Nephron (organoid): ENCODE measurements around the gene MAPK10.
A peak's percentile ranks its signal among the peaks of the same experiment; 100 is the strongest.

Source experiments
- H3K27ac Mint-ChIP-seq, 3 experiments: 2 replicates each; pipeline ENCODE4 v1.8.0; 2020; ENCODE audit warnings: mixed read lengths in 3 of 3, mild to moderate bottlenecking in 2 of 3, moderate library complexity in 1 of 3
- H3K27me3 Mint-ChIP-seq: 2 replicates; pipeline ENCODE4 v1.8.0; 2021; ENCODE audit warnings: low read depth, mild to moderate bottlenecking, moderate library complexity, mixed read lengths
- H3K36me3 Mint-ChIP-seq: 2 replicates; pipeline ENCODE4 v1.8.0; 2020; ENCODE audit warnings: low read depth, mixed read lengths
- H3K4me1 Mint-ChIP-seq: 2 replicates; pipeline ENCODE4 v1.8.0; 2020; ENCODE audit warnings: mixed read lengths
- H3K4me3 Mint-ChIP-seq, 3 experiments: 2 replicates each; pipeline ENCODE4 v1.8.0; 2020; ENCODE audit warnings: mild to moderate bottlenecking in 3 of 3, mixed read lengths in 3 of 3, moderate library complexity in 2 of 3
- H3K9me3 Mint-ChIP-seq: 2 replicates; pipeline ENCODE4 v1.8.0; 2020; ENCODE audit warnings: mixed read lengths
- TF ChIP-seq, protein P1 (sequence below), 3 experiments: fragments of 200-600 bp; sonication (generic); IDR thresholded peaks; one replicate each; pipeline ENCODE4 v1.5.0; 2021; ENCODE audit warnings: antibody characterized with exemption in 3 of 3; ENCODE audit not compliant: unreplicated experiment in 3 of 3

Gene MAPK10

DNA sequence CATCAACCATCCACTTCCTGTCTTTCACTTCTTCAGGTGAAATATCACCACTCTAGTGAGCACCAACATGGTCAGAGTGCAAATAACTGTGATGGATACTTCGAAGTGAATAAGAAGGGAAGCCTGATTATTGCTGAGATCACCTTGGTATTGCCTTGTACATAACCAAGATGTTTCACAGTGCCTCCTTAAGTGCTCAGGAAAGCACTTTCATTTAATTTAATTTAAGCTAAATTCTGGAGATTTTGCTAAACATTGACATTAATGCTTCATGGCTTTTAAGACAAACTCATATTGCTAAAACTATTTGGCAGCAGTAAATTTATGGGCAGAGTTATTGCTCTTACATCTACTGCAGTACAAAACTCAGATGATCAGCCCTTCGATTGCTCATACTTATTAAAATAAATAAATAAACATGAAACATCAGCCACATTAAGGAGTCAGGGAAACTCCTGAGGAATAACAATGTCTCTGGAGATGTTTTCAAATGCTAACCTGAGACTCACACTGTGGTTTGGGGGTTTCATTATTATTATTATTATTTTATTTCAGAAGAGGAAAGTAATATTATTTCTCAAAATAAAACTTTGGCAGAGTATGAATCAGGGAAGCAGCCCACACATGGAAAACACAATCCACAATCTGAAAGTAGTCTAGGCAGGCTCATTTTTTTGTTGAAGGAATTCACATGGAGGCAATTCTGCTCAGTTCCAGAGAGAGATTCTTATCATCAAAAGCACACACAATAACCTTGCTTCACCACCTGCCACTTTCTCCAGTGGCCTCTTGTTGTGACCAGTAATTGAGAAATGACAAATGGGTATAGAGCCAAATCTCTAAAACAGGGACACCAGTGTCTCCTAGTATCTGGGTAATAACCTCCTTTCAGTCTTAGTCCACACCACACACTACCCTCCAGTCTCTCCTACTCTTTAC is 344.2 kb downstream of the MAPK10 start:
- Mint-ChIP-seq H3K27me3 (no peaks in the 10 kb centered on the region), H3K27ac (peak overlapping the region in 1 of 3 experiments; percentile 27), H3K4me3 (no peak overlapping the region), H3K36me3 (peaks cover 3% of the 10 kb centered on the region), H3K9me3 (no peaks in the 10 kb centered on the region), H3K4me1 (peaks cover 31% of the 10 kb centered on the region)
- TF ChIP-seq, protein P1, sequence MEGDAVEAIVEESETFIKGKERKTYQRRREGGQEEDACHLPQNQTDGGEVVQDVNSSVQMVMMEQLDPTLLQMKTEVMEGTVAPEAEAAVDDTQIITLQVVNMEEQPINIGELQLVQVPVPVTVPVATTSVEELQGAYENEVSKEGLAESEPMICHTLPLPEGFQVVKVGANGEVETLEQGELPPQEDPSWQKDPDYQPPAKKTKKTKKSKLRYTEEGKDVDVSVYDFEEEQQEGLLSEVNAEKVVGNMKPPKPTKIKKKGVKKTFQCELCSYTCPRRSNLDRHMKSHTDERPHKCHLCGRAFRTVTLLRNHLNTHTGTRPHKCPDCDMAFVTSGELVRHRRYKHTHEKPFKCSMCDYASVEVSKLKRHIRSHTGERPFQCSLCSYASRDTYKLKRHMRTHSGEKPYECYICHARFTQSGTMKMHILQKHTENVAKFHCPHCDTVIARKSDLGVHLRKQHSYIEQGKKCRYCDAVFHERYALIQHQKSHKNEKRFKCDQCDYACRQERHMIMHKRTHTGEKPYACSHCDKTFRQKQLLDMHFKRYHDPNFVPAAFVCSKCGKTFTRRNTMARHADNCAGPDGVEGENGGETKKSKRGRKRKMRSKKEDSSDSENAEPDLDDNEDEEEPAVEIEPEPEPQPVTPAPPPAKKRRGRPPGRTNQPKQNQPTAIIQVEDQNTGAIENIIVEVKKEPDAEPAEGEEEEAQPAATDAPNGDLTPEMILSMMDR (IDR thresholded peaks at IDR 0.05; ENCODE audit: unreplicated experiment in 3 of 3) = no peak

DNA sequence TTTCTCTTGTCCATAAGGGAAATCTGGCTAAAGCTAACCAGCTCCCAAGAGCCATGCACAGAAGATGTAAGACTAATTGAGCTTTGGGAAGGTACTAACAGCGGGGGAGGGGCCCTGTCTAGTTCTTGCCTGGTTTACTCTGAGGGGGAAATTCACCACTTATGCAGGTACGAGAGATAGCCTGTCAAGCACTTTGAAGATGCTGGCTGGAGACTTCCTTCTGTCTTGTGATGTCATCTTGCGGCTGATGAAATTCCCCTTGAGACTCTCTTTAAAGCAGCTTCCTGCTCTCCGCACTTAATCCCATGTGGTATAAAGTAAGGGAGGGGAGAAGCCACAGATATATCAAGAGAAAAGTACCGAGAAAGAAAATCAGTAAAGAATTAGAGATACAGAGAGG is 345.3 kb downstream of the MAPK10 start:
- Mint-ChIP-seq H3K4me1 (peaks cover 33% of the 10 kb centered on the region), H3K4me3 (no peak overlapping the region), H3K9me3 (no peaks in the 10 kb centered on the region), H3K36me3 (no peaks in the 10 kb centered on the region), H3K27me3 (no peaks in the 10 kb centered on the region), H3K27ac (peak overlapping the region in 2 of 3 experiments; percentile 27 to 69)
- TF ChIP-seq, protein P1 (IDR thresholded peaks at IDR 0.05; ENCODE audit: unreplicated experiment in 3 of 3) = no peak

DNA sequence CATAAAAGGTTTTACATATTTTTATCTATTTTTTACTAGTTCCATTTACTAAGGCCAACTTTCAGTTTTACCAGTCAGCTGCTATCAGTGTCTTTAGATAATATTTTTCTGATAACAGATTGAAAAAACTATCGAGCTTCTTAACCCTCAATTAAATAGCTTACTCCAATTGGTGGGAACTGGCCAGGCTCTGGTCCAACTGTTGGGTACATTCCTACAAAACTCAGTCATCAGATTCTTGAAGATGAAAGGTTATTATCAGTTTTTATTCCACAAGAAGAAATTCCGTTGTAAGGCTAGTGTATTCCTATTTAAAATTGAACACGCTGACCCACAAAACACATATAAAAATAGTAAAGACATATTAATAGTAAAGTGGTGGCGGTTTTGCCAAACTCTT is 346.2 kb downstream of the MAPK10 start:
- H3K4me3 Mint-ChIP-seq = no peak overlapping the region
- H3K4me1 Mint-ChIP-seq = peaks cover 33% of the 10 kb centered on the region
- H3K27me3 Mint-ChIP-seq = no peaks in the 10 kb centered on the region
- H3K27ac Mint-ChIP-seq = peak overlapping the region in 1 of 3 experiments; percentile 4
- no peaks in the 10 kb centered on the region for H3K36me3 Mint-ChIP-seq
- TF ChIP-seq, protein P1 (IDR thresholded peaks at IDR 0.05; ENCODE audit: unreplicated experiment in 3 of 3) = no peak
- no peaks in the 10 kb centered on the region for H3K9me3 Mint-ChIP-seq

DNA sequence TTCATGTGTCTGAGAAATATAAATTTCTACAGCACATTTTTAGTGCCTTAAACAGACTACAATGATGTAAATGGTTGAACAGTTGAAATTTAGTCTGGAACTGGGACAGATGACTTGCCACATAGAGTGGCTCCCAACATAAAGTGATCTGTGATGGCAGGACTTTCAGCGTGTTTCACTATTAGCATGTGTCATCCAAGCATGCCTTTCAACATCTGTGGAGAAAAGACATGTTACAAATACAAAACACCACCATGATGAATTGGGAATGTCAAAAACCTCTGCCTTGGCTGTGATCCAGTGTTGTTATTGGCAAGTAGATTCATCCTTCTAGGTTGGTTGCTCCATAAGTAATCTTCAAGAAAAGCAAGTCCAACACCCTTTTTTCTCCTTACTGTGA is 348.7 kb downstream of the MAPK10 start:
- H3K27ac Mint-ChIP-seq = peak overlapping the region; percentile 26 to 48 (median 39)
- TF ChIP-seq, protein P1 (IDR thresholded peaks at IDR 0.05; ENCODE audit: unreplicated experiment in 3 of 3) = no peak
- no peaks in the 10 kb centered on the region for H3K36me3 Mint-ChIP-seq
- no peak overlapping the region for H3K4me3 Mint-ChIP-seq
- no peaks in the 10 kb centered on the region for H3K9me3 Mint-ChIP-seq
- peaks cover 33% of the 10 kb centered on the region for H3K4me1 Mint-ChIP-seq
- no peaks in the 10 kb centered on the region for H3K27me3 Mint-ChIP-seq

DNA sequence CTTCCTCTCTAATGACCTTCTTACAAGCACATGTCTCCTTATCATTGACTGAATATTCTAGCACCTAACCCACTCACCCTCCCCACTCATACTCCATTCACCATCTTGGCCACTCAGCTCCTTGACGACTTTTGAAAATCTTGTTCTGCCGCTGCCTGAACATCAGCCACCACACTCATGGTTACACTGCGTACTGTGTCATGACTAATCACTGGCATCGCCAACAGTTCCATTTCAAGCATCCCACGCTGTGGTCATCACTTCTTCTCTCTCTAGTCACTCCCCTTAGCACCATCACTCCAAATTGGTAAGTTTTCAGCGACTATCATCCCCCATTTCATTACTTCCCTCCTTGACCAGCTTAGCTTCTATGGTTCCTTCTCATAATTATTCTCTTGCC is 352.8 kb downstream of the MAPK10 start:
- Mint-ChIP-seq H3K9me3 (no peaks in the 10 kb centered on the region), H3K36me3 (peaks cover 18% of the 10 kb centered on the region), H3K4me3 (no peak overlapping the region), H3K27me3 (no peaks in the 10 kb centered on the region), H3K4me1 (peaks cover 19% of the 10 kb centered on the region), H3K27ac (no peak overlapping the region)
- TF ChIP-seq, protein P1 (IDR thresholded peaks at IDR 0.05; ENCODE audit: unreplicated experiment in 3 of 3) = no peak

DNA sequence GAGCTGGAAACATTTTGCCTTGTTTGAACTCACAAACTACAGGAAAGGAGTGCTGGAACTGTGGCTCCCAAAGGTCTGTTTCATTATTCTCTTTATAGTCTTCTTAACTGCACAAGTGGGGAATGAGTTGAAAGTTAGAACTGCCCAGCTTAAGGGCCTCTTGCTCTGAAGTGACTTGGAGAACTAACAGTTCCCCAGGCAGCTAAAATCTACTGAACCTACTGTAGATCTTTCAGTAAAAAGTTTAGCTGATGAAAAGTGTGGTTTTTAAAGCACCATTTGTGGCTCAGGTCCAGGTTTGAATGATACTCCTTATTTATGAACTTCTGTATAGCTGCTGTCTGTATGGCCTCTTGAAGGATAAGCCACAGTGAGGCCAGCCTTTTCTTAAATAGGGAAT is 353.8 kb downstream of the MAPK10 start:
- Mint-ChIP-seq H3K36me3 (peaks cover 20% of the 10 kb centered on the region), H3K4me1 (peaks cover 17% of the 10 kb centered on the region), H3K27ac (no peak overlapping the region), H3K9me3 (no peaks in the 10 kb centered on the region), H3K4me3 (no peak overlapping the region), H3K27me3 (no peaks in the 10 kb centered on the region)
- TF ChIP-seq, protein P1 (IDR thresholded peaks at IDR 0.05; ENCODE audit: unreplicated experiment in 3 of 3) = no peak
